ENCODE results near the gene SLC5A1.
"Not testable (repeated sequence)": the region's sequence is repeated elsewhere in the genome, so short reads cannot be mapped to it uniquely, and the experiment has no call there.

SLC5A1 gene

DNA sequence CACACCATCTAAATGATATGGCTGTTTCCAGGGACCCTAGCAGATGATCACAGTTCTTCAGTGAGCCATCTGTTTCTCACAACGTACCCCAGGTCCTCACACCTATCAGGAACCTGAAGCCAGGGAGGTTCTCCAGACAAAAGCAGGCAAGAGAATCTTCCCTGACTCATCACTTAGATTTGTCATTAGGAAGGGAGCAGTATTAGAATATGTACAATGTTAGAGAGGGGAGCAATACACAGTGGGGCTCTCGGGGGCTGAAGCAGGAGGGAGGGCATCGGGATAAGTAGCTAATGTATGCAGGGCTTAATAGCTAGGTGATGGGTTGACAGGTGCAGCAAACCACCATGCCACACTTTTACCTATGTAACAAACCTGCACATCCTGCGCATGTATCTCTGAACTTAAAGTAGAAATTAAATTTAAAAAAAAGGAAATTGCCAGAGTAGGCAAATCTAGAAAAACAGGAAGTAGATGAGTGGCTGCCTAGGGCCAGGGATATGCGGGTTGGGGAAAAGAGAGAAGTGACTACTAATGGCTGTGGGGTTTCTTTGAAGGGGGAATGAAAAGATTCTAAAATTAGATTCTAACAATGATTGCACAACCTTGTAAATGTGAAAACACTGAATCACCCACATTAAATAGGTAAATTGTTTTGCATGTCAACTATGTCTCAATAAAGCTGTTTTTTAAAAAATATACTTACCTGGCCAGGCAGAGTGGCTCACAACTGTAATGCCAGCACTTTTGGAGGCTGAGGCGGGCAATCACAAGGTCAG is 101.6 kb downstream of the SLC5A1 start:
- no peak for DNase-seq (ENCODE audit: low spot score)

DNA sequence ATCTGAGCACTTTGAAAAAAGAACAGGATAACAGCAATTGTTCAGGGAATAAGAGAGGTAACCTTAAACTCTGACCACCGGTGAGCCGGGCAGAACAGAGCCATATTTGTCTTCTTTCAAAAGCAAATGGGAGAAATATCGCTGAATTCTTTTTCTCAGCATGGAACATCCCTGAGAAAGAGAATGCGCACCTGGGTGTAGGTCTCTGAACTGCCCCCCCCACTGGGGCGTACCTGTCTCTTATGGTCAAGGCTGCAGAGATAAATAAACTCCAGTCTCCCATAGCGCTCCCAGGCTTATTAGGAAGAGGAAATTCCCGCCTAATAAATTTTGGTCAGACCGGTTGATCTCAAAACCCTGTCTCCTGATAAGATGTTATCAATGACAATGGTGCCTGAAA is 104.1 kb downstream of the SLC5A1 start:
- DNase-seq (ENCODE audit: low spot score) = not testable (repeated sequence)

DNA sequence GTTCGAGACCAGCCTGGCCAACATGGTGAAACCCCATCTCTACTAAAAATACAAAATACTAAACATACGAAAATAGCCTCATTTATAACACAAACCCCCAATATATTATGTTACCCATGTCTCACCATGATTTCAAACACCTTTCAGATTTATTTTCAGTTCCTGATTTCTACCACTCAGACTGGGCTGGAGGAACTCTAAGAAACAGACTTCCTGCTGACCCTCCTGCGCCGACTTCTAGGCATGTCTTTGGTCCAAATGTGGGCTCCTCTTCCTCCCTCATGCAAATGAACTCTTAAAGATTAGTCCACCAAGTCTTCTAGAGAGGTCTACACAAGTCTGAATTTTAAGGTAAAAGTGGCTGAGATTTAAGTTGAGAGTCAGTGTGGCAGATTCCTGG is 105.3 kb downstream of the SLC5A1 start:
- DNase-seq (ENCODE audit: low spot score) = not testable (repeated sequence)

DNA sequence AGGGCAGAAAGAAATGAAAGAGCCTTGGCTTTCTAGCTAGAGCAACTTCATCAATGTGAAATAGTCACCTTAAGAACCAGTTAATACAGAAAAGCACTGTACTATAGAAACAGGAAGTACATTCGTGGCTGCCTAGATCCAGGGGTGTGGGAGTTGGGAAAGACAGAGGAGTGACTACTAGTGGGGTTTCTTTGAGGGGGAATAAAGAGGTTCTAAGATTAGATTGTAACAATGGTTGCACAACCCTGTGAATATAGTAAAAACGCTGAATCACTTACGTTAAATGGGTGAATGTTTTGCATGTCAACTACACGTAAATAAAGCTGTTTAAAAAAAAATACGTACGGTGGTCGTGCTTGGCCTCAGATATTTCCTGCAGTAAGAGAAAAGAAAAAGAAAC is 107.6 kb downstream of the SLC5A1 start:
- not testable (repeated sequence) for DNase-seq (ENCODE audit: low spot score)

DNA sequence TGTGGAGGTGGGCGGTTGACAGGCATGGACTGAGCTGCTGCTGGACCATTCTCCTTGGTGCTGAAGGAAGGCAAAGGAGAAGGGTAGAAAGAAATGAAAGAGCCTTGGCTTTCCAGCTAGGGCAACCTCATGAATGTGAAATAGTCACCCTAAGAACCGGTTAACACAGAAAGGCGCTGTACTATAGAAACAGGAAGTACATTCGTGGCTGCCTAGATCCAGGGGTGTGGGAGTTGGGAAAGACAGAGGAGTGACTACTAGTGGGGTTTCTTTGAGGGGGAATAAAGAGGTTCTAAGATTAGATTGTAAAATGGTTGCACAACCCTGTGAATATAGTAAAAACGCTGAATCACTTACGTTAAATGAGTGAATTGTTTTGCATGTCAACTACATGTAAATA is 108.6 kb downstream of the SLC5A1 start:
- not testable (repeated sequence) for DNase-seq (ENCODE audit: low spot score)

DNA sequence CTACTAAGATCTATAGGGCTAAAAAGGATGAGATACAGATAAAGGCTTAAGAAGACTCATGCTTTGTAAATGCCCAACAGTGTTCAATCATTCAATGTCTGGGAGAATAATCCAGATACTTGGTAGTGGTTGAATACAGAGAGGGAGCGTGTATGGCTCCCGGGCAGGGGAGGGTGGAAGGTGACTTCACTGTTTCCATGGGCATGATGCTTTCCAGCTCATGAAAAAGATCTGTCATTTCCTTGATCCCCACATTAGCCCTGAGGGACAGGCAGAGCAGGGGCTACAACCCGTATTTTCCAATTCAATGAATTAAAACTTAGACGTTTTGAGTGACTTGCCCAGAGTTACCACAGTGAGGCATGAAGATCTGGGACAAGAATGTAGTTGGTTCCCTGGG is 111.7 kb downstream of the SLC5A1 start:
- not testable (repeated sequence) for DNase-seq (ENCODE audit: low spot score)

DNA sequence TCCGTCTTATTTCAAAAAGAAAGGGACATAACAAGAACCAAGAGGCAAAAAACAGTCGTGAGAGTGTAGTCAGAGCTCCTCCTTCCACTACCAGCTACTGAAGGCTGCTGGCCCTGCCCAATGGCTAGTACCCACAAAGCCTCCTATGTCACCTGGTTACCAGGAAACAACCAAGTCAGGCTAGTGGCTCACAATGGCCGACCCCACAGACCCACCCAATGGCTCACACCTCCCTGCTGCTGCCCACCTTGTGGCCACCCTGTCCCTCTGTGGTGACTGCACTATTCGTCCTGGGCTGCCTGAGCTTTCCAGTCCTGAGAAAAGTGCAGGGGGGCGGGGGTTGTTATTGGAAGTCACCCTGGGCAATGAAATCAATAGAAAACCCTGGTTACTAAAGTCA is 114.6 kb downstream of the SLC5A1 start:
- not testable (repeated sequence) for DNase-seq (ENCODE audit: low spot score)

DNA sequence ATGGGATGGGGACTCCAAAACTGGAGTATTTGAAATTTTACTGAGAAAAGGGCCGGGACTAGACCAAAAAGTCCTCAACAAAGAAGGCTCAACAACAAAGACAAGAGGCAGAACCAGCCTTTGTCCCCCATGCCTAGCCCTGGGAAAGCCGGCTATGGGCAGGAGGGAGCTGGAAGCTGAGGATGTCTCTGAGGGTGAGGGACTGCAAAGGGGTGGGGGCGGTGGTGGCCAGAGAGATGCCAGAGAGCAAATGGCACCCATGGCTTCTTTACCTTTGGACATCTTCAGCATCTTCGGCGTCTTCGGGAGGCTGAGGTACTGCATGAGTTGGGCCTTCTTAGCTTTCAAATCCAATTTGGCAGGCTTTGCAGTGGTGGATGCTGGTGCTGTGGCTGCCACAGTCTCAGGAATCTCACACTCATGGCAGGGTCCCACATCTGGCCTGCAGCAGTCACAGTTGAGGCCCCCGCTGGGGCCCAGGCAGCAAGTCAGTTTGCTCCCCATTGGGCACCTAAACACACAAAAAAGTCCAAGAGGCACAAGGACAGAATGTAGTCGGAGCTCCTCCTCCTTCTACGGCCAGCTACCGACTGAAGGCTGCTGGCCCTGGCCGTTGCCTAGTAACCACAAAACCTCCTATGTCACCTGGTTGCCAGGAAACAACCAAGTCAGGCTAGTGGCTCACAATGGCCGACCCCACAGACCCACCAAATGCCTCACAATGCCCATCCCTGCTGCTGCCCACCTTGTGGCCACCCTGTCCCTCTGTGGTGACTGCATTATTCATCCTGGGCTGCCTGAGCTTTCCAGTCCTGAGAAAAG is 115.9 kb downstream of the SLC5A1 start, which contains the start of gene C22orf42:
Gene C22orf42, minus strand, starts transcription at position 592 of the 822 bp plus-strand sequence. Its CDS starts 88 bp downstream, at position 504.
- DNase-seq (ENCODE audit: low spot score) = no peak

DNA sequence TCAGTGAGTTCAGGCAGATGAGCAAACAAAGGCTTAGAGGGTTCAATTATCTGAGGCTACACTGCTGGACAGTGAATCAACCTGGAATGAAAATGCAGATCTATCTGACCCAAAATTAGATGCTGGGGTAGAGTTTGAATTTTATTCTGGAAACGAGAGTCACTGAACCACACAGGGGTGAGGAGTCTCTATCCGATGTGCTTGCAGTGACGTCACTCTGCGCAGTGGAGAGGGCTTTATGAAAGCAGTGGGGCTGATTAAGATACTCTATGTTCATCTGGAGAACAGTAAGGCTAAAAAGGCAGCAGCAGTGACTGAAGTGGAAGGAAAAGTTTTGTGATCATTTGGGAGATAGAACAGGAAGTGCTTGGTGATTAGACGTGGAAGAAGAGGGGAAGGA is 117.3 kb downstream of the SLC5A1 start:
- not testable (repeated sequence) for DNase-seq (ENCODE audit: low spot score)
